Measurements from ENCODE around the gene PEG3.

PEG3 gene

GRCh38 chr19:56822755-56823154, 17.8 kb downstream of the PEG3 start:
- no peak for TF ChIP-seq CTCF (IDR thresholded peaks at IDR 0.05; ENCODE audit: extremely low read depth, missing control alignments)
- no peak for DNase-seq (ENCODE audit: low spot score)

- DNase-seq (ENCODE audit: low spot score) = no peak
- TF ChIP-seq CTCF (IDR thresholded peaks at IDR 0.05; ENCODE audit: extremely low read depth, missing control alignments) = no peak
Measured at GRCh38 chr19:56821675-56822074, 18.9 kb downstream of the PEG3 start.

GRCh38 chr19:56821209-56821608, 19.3 kb downstream of the PEG3 start:
- no peak for DNase-seq (ENCODE audit: low spot score)
- no peak for TF ChIP-seq CTCF (IDR thresholded peaks at IDR 0.05; ENCODE audit: extremely low read depth, missing control alignments)

DNA sequence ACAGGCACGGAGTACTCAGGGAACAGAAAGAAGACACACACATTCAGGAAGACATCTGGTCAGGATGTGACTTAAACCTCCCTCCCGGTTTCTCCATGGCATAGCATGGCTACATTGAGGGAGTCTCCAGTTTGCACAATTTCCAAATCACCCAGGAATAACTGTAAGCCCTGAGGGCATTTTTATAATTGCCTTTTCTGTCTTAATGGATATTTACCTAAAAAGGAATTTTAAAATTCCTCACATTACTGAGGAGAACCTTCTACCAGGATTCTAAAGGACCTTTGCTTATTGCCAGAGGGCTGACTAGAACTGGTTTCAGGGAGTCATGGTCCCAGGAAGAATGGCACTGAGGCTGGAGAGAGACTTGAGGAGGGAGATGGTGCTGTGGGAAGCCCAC, 21.4 kb downstream of the PEG3 start:
- TF ChIP-seq CTCF (IDR thresholded peaks at IDR 0.05; ENCODE audit: extremely low read depth, missing control alignments) = no peak
- DNase-seq (ENCODE audit: low spot score) = no peak

GRCh38 chr19:56814656-56815055, 25.9 kb downstream of the PEG3 start:
- no peak for DNase-seq (ENCODE audit: low spot score)
- TF ChIP-seq CTCF (IDR thresholded peaks at IDR 0.05; ENCODE audit: extremely low read depth, missing control alignments) = no peak

DNA sequence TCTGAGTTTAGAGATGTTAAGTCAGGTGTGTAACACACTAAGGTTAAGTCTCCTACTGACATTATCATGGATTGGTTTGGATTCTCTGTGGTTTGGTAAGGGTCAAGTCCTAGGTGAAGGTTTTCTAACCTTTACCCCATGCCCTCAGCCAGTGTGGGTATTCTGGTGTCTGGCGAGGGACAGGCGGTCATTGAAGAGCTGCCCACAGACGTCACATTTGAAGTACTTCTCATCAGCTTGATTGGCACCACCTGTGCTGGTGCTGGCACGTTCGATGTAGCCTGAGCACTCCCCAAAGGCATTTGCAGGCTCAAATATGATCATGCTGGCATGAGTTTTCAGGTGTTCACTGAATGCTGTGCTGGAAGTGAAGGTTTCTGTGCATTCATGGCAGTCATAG, 27.0 kb downstream of the PEG3 start:
- DNase-seq (ENCODE audit: low spot score) = no peak
- TF ChIP-seq CTCF (IDR thresholded peaks at IDR 0.05; ENCODE audit: extremely low read depth, missing control alignments) = no peak

- no peak for DNase-seq (ENCODE audit: low spot score)
- no peak for TF ChIP-seq CTCF (IDR thresholded peaks at IDR 0.05; ENCODE audit: extremely low read depth, missing control alignments)
Measured at GRCh38 chr19:56811480-56811879, 29.0 kb downstream of the PEG3 start.
